CD8-positive, alpha-beta memory T cell (primary cell): Measurements from ENCODE around the gene KLHDC7B. TPM values are rescaled to one million over a fixed set of nuclear protein-coding genes. Genes with fewer than 3 reads are reported as not detected.
"Not testable (repeated sequence)": the region's sequence is repeated elsewhere in the genome, so short reads cannot be mapped to it uniquely, and the experiment has no call there.

ENCODE experiments used
- CTCF ChIA-PET: fragments of 350-600 bp; sonication (Branson Sonifier 250); formaldehyde crosslinking; loops from one replicate; lab custom pipeline; 2021; ENCODE audit warnings: antibody characterized with exemption; lab: Charles Lee
- POLR2A ChIA-PET: fragments of 350-600 bp; sonication (Branson Sonifier 250); formaldehyde crosslinking; loops from one replicate; lab custom pipeline; 2021; ENCODE audit warnings: antibody characterized with exemption; lab: Charles Lee
- DNase-seq, 5 donors: peaks; one replicate each; pipeline versions ENCODE4 v3.0.0 to v3.0.0-alpha.2; 2020 to 2022; ENCODE audit warnings: mixed read lengths in 1 of 5
- H3K27ac ChIP-seq: one replicate; pipeline ENCODE4 v1.7.0; 2013; ENCODE audit warnings: low read depth, mild to moderate bottlenecking, low read length, moderate library complexity
- H3K27me3 ChIP-seq: 2 replicates; pipeline ENCODE4 v1.7.0; 2013; ENCODE audit warnings: low read length, mild to moderate bottlenecking; ENCODE audit not compliant: insufficient read depth, poor library complexity, severe bottlenecking
- H3K36me3 ChIP-seq: 2 replicates; pipeline ENCODE4 v1.7.0; 2013; ENCODE audit warnings: mild to moderate bottlenecking, low read length, moderate library complexity; ENCODE audit not compliant: insufficient read depth
- H3K4me1 ChIP-seq: 2 replicates; pipeline ENCODE4 v1.7.0; 2013; ENCODE audit warnings: mild to moderate bottlenecking, low read length, moderate library complexity; ENCODE audit not compliant: insufficient read depth
- H3K4me3 ChIP-seq: 2 replicates; pipeline ENCODE4 v1.7.0; 2013; ENCODE audit warnings: mild to moderate bottlenecking, low read length
- H3K9me3 ChIP-seq: 2 replicates; pipeline ENCODE4 v1.7.0; 2013; ENCODE audit warnings: mild to moderate bottlenecking, low read length
- H3K27ac Mint-ChIP-seq, 8 donors: one replicate each; pipeline ENCODE4 v1.8.0; 2020 to 2021; ENCODE audit warnings: mixed read lengths in 8 of 8, mild to moderate bottlenecking in 6 of 8, inconsistent platforms in 3 of 8, moderate library complexity in 3 of 8
- H3K27me3 Mint-ChIP-seq, 2 donors: one replicate each; pipeline ENCODE4 v1.8.0; 2020 to 2021; ENCODE audit warnings: mixed read lengths in 2 of 2, mild to moderate bottlenecking in 1 of 2, moderate library complexity in 1 of 2
- H3K36me3 Mint-ChIP-seq, 3 donors: one replicate each; pipeline ENCODE4 v1.8.0; 2020 to 2021; ENCODE audit warnings: mixed read lengths in 3 of 3, inconsistent platforms in 1 of 3, mild to moderate bottlenecking in 1 of 3
- H3K4me1 Mint-ChIP-seq, 3 donors: one replicate each; pipeline ENCODE4 v1.8.0; 2020 to 2021; ENCODE audit warnings: mixed read lengths in 3 of 3, inconsistent platforms in 1 of 3, mild to moderate bottlenecking in 1 of 3
- H3K4me3 Mint-ChIP-seq, 7 donors: one replicate each; pipeline ENCODE4 v1.8.0; 2020 to 2021; ENCODE audit warnings: mixed read lengths in 7 of 7, mild to moderate bottlenecking in 6 of 7, moderate library complexity in 4 of 7, inconsistent platforms in 2 of 7
- H3K9me3 Mint-ChIP-seq, 5 donors: one replicate each; pipeline ENCODE4 v1.8.0; 2020 to 2022; ENCODE audit warnings: mixed read lengths in 5 of 5, mild to moderate bottlenecking in 3 of 5, moderate library complexity in 2 of 5, inconsistent platforms in 1 of 5
- polyA plus RNA-seq: library from polyadenylated mRNA; unstranded; fragments of 300-500 nt; fragmentation: Illumina TruSeq; gene quantifications from one replicate; pipeline ENCODE4 v1.2.3, GENCODE V29; 2021
- total RNA-seq, 2 experiments: library from RNA; stranded (reverse); gene quantifications; one replicate each; pipeline ENCODE4 v1.2.3, GENCODE V29; 2021

The KLHDC7B gene
- total and polyA plus RNA-seq, 3 experiments from 2014 or later: 5.1 to 8.1 (median 6.2) TPM

GRCh38 chr22:50537765-50538164 lies 7.9 kb upstream of the KLHDC7B start:
- Histone ChIP-seq H3K9me3 (no peaks in the 10 kb centered on the region), H3K27me3 (no peaks in the 10 kb centered on the region), H3K36me3 (no peaks in the 10 kb centered on the region), H3K27ac (no peak overlapping the region), H3K4me1 (peaks cover 19% of the 10 kb centered on the region), H3K4me3 (no peak overlapping the region)
- POLR2A ChIA-PET: interaction anchor here (0.6 to 3.7 kb wide), 2 partner anchors 11 to 296 kb away, joined by 3 to 81 read pairs; partner anchors contain the start of gene SCO2
- peak overlapping the region in 3 of 7 donors; percentile 9 to 46 (median 33) for H3K4me3 Mint-ChIP-seq
- H3K9me3 Mint-ChIP-seq: no peaks in the 10 kb centered on the region
- peak overlapping the region; percentile 54 to 99 (median 95) for H3K27ac Mint-ChIP-seq
- no peak for DNase-seq
- no peaks in the 10 kb centered on the region for H3K36me3 Mint-ChIP-seq
- H3K4me1 Mint-ChIP-seq: peaks cover 30 to 38% (median 35%) of the 10 kb centered on the region in 3 donors
- peaks cover 0 to 2% of the 10 kb centered on the region in 2 donors for H3K27me3 Mint-ChIP-seq
- CTCF ChIA-PET: interaction anchor here (1.0 to 6.5 kb wide), 5 partner anchors 8 to 29 kb away, joined by 3 to 80 read pairs (median 14); partner anchors contain the start of genes LMF2, NCAPH2, SCO2 and SYCE3

GRCh38 chr22:50540381-50540780 lies 5.3 kb upstream of the KLHDC7B start:
- CTCF ChIA-PET: interaction anchor here (1.4 to 6.5 kb wide), 8 partner anchors 8 to 80 kb away, joined by 3 to 80 read pairs (median 11); partner anchors contain the start of genes LMF2, NCAPH2, SCO2 and SYCE3
- H3K9me3 Mint-ChIP-seq: no peaks in the 10 kb centered on the region
- H3K9me3 ChIP-seq: no peaks in the 10 kb centered on the region
- H3K36me3 ChIP-seq: no peaks in the 10 kb centered on the region
- peak overlapping the region in 4 of 7 donors; percentile 5 to 37 (median 14) for H3K4me3 Mint-ChIP-seq
- peak overlapping the region; percentile 86 to 99 (median 96) for H3K27ac Mint-ChIP-seq
- H3K27me3 Mint-ChIP-seq: peaks cover 0 to 2% of the 10 kb centered on the region in 2 donors
- H3K4me1 Mint-ChIP-seq: peaks cover 36 to 49% (median 47%) of the 10 kb centered on the region in 3 donors
- POLR2A ChIA-PET: interaction anchor here (1.1 to 3.7 kb wide), 5 partner anchors 7 to 32 kb away, joined by 4 to 81 read pairs (median 21); partner anchors contain the start of genes LMF2, NCAPH2, SCO2 and SYCE3
- no peaks in the 10 kb centered on the region for H3K27me3 ChIP-seq
- no peak overlapping the region for H3K4me3 ChIP-seq
- DNase-seq: no peak
- H3K27ac ChIP-seq: peak overlapping the region; percentile 98
- no peaks in the 10 kb centered on the region for H3K36me3 Mint-ChIP-seq
- peaks cover 36% of the 10 kb centered on the region for H3K4me1 ChIP-seq

- H3K9me3 ChIP-seq, H3K27me3 ChIP-seq, H3K36me3 ChIP-seq, H3K9me3 Mint-ChIP-seq, H3K36me3 Mint-ChIP-seq, H3K27ac ChIP-seq, H3K4me3 ChIP-seq, POLR2A ChIA-PET, H3K4me3 Mint-ChIP-seq, H3K27me3 Mint-ChIP-seq: not testable (repeated sequence)
- CTCF ChIA-PET: interaction anchor here (1.1 to 4.6 kb wide), 4 partner anchors 15 to 79 kb away, joined by 4 to 80 read pairs (median 14); partner anchors contain the start of genes SCO2 and SYCE3
- peak in 1 of 5 donors; percentile 42 for DNase-seq
- peaks cover 43 to 59% (median 57%) of the 10 kb centered on the region in 3 donors for H3K4me1 Mint-ChIP-seq
- peak overlapping the region in 7 of 8 donors; percentile 32 to 99 (median 93) for H3K27ac Mint-ChIP-seq
- peaks cover 43% of the 10 kb centered on the region for H3K4me1 ChIP-seq
These were observed 4.1 kb upstream of the KLHDC7B start for GRCh38 chr22:50541667-50542026.

- POLR2A ChIA-PET: no interaction called here
- no peaks in the 10 kb centered on the region for H3K27me3 ChIP-seq
- H3K27ac ChIP-seq: no peak overlapping the region
- Mint-ChIP-seq H3K27me3 (peaks cover 0 to 2% of the 10 kb centered on the region in 2 donors), H3K4me3 (peak overlapping the region in 4 of 7 donors; percentile 37 to 49 (median 46)), H3K27ac (peak overlapping the region in 7 of 8 donors; percentile 3 to 99 (median 82)), H3K36me3 (no peaks in the 10 kb centered on the region), H3K9me3 (no peaks in the 10 kb centered on the region), H3K4me1 (peaks cover 43 to 61% (median 57%) of the 10 kb centered on the region in 3 donors)
- CTCF ChIA-PET: interaction anchor here (0.6 to 1.6 kb wide), 3 partner anchors 17 to 23 kb away, joined by 3 to 9 read pairs (median 4); partner anchors contain the start of genes SCO2 and SYCE3
- H3K9me3 ChIP-seq: no peaks in the 10 kb centered on the region
- peaks cover 43% of the 10 kb centered on the region for H3K4me1 ChIP-seq
- peak in 1 of 5 donors; percentile 43 for DNase-seq
- H3K36me3 ChIP-seq: no peaks in the 10 kb centered on the region
- H3K4me3 ChIP-seq: no peak overlapping the region
These were observed 3.2 kb upstream of the KLHDC7B start for GRCh38 chr22:50542416-50542927.

GRCh38 chr22:50544078-50544745 lies 1.5 kb upstream of the KLHDC7B start:
- H3K27ac ChIP-seq: peak overlapping the region; percentile 33
- no peaks in the 10 kb centered on the region for H3K9me3 ChIP-seq
- no peaks in the 10 kb centered on the region for H3K27me3 ChIP-seq
- CTCF ChIA-PET: interaction anchor here (0.7 to 5.8 kb wide), 7 partner anchors 8 to 76 kb away, joined by 3 to 86 read pairs (median 4); partner anchors contain the start of genes SCO2, SYCE3 and TYMP
- H3K27me3 Mint-ChIP-seq: no peaks in the 10 kb centered on the region
- POLR2A ChIA-PET: interaction anchor here (0.6 to 1.8 kb wide), 6 partner anchors 13 to 77 kb away, joined by 3 to 8 read pairs (median 4); partner anchors contain the start of genes LMF2, NCAPH2 and SCO2
- peak overlapping the region; percentile 74 to 99 (median 91) for H3K27ac Mint-ChIP-seq
- peaks cover 39 to 55% (median 44%) of the 10 kb centered on the region in 3 donors for H3K4me1 Mint-ChIP-seq
- peak; percentile 72 to 87 (median 78) for DNase-seq
- H3K4me3 Mint-ChIP-seq: peak overlapping the region; percentile 60 to 85 (median 71)
- no peaks in the 10 kb centered on the region for H3K36me3 ChIP-seq
- peaks cover 41% of the 10 kb centered on the region for H3K4me1 ChIP-seq
- H3K9me3 Mint-ChIP-seq: no peaks in the 10 kb centered on the region
- H3K36me3 Mint-ChIP-seq: no peaks in the 10 kb centered on the region
- peak overlapping the region; percentile 77 for H3K4me3 ChIP-seq

GRCh38 chr22:50544746-50545253 lies 899 bp upstream of the KLHDC7B start:
- Mint-ChIP-seq H3K27me3 (no peaks in the 10 kb centered on the region), H3K27ac (peak overlapping the region; percentile 74 to 99 (median 91)), H3K9me3 (no peaks in the 10 kb centered on the region), H3K4me1 (peaks cover 34 to 55% (median 39%) of the 10 kb centered on the region in 3 donors), H3K4me3 (peak overlapping the region; percentile 60 to 85 (median 71)), H3K36me3 (no peaks in the 10 kb centered on the region)
- H3K4me3 ChIP-seq: peak overlapping the region; percentile 77
- ChIA-PET POLR2A (interaction anchor here (0.6 to 1.8 kb wide), 6 partner anchors 13 to 76 kb away, joined by 3 to 8 read pairs (median 4); partner anchors contain the start of genes LMF2, NCAPH2 and SCO2), CTCF (interaction anchor here (0.7 to 5.8 kb wide), 8 partner anchors 9 to 76 kb away, joined by 3 to 86 read pairs (median 4); partner anchors contain the start of genes SCO2, SYCE3 and TYMP)
- H3K27ac ChIP-seq: peak overlapping the region; percentile 33
- peaks cover 43% of the 10 kb centered on the region for H3K4me1 ChIP-seq
- no peaks in the 10 kb centered on the region for H3K36me3 ChIP-seq
- H3K9me3 ChIP-seq: no peaks in the 10 kb centered on the region
- H3K27me3 ChIP-seq: no peaks in the 10 kb centered on the region
- peak in 1 of 5 donors; percentile 46 for DNase-seq
